ENCODE measurements around the gene DNM3.

DNA sequence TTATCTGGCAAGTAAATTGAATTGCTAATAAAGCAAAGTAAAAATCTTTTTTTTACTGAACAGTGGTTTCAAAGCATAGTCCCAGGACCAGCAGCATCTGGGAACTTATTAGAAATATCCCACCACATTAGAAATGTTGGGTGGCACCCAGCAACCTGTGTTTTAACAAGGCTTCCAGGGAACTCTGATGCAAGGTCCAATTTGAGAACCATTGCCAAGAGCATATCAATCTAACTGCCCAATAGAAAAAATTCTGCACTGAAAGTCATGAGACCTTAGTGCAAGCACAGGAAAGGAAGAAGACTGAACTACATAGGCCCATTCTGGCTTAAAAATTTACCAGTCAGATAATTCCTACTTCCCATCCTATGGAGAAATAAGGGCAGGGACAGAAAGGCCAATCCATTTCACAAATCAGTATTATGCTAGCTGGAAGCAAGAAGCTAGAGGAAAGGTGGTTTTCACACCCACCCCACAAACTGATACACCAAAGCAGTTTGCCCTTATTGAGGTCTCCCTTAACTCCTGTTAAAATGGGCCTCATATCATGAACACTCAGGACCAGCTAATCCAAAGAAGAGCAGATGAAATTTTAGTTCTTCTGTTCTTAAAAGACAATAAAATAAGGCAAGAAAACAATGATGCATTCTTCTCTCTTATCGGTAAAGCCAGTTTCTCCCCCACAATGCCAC is 561.7 kb downstream of the DNM3 start:
- TF ChIP-seq SP1 (IDR thresholded peaks at IDR 0.05; ENCODE audit: low read depth, low read length) (no peak), RAD21 (IDR thresholded peaks at IDR 0.05 in 1 of 2, conservative IDR thresholded peaks at IDR 0.05 in 1 of 2; ENCODE audit: low read depth in 2 of 2, low read length in 2 of 2) (no peak)

Data from H1 (cell line).